Mononuclear cell (primary cell): ENCODE measurements around the gene MACROD1. TPM values are rescaled to one million over a fixed set of nuclear protein-coding genes. Genes with fewer than 3 reads are reported as not detected.

ENCODE experiments used
- H3K27me3 ChIP-seq: 2 replicates; pipeline ENCODE4 v1.6.0; 2011; ENCODE audit warnings: low read length, control low read depth; ENCODE audit not compliant: insufficient read depth
- H3K4me1 ChIP-seq: 2 replicates; pipeline ENCODE4 v1.5.1; 2011; ENCODE audit warnings: mild to moderate bottlenecking, low read length, control low read depth; ENCODE audit not compliant: insufficient read depth
- H3K4me3 ChIP-seq: 2 replicates; pipeline ENCODE4 v1.5.1; 2011; ENCODE audit warnings: mild to moderate bottlenecking, low read length, moderate library complexity
- H3K9me3 ChIP-seq: 2 replicates; pipeline ENCODE4 v1.5.1; 2011; ENCODE audit warnings: low read depth, mild to moderate bottlenecking, control low read depth, low read length
- total RNA-seq: library from RNA; depleted of rRNA; stranded (reverse); fragments of >200 nt; gene quantifications from one replicate; pipeline ENCODE4 v1.2.3, GENCODE V29; 2012

The MACROD1 gene
- total RNA-seq, 1 donor, result 4.0 TPM

GRCh38 chr11:64118876-64119665 lies 46.8 kb downstream of the MACROD1 start:
- Histone ChIP-seq H3K9me3 (no peaks in the 10 kb centered on the region), H3K27me3 (no peaks in the 10 kb centered on the region), H3K4me1 (no peaks in the 10 kb centered on the region), H3K4me3 (no peak overlapping the region)

- Histone ChIP-seq H3K4me1 (no peaks in the 10 kb centered on the region), H3K4me3 (no peak overlapping the region), H3K27me3 (no peaks in the 10 kb centered on the region), H3K9me3 (no peaks in the 10 kb centered on the region)
Measured at GRCh38 chr11:64117763-64118459, 48.0 kb downstream of the MACROD1 start.

- H3K4me1 ChIP-seq, result no peaks in the 10 kb centered on the region
- no peaks in the 10 kb centered on the region for H3K9me3 ChIP-seq
- no peaks in the 10 kb centered on the region for H3K27me3 ChIP-seq
Measured at GRCh38 chr11:64115531-64116522, 50.1 kb downstream of the MACROD1 start.

GRCh38 chr11:64114231-64114630 lies 51.7 kb downstream of the MACROD1 start:
- Histone ChIP-seq H3K9me3 (no peaks in the 10 kb centered on the region), H3K4me1 (no peaks in the 10 kb centered on the region), H3K4me3 (no peak overlapping the region), H3K27me3 (no peaks in the 10 kb centered on the region)

More at GRCh38 chr11:64115531-64116522, 50.1 kb downstream of the MACROD1 start:
- no peak overlapping the region for H3K4me3 ChIP-seq

GRCh38 chr11:64113462-64113780 lies 52.5 kb downstream of the MACROD1 start:
- Histone ChIP-seq H3K4me1 (no peaks in the 10 kb centered on the region), H3K27me3 (no peaks in the 10 kb centered on the region), H3K9me3 (no peaks in the 10 kb centered on the region), H3K4me3 (no peak overlapping the region)

GRCh38 chr11:64112771-64113461 lies 53.0 kb downstream of the MACROD1 start:
- Histone ChIP-seq H3K4me1 (no peaks in the 10 kb centered on the region), H3K4me3 (no peak overlapping the region), H3K9me3 (no peaks in the 10 kb centered on the region), H3K27me3 (no peaks in the 10 kb centered on the region)

GRCh38 chr11:64110465-64111375 lies 55.2 kb downstream of the MACROD1 start:
- no peaks in the 10 kb centered on the region for H3K9me3 ChIP-seq
- H3K4me3 ChIP-seq, result no peak overlapping the region
- H3K4me1 ChIP-seq, result no peaks in the 10 kb centered on the region
- H3K27me3 ChIP-seq, result no peaks in the 10 kb centered on the region

- no peaks in the 10 kb centered on the region for H3K4me1 ChIP-seq
Measured at GRCh38 chr11:64109332-64109731, 56.6 kb downstream of the MACROD1 start.

GRCh38 chr11:64107303-64107702 lies 58.6 kb downstream of the MACROD1 start:
- Histone ChIP-seq H3K4me3 (no peak overlapping the region), H3K9me3 (no peaks in the 10 kb centered on the region), H3K4me1 (no peaks in the 10 kb centered on the region), H3K27me3 (no peaks in the 10 kb centered on the region)

More at GRCh38 chr11:64109332-64109731, 56.6 kb downstream of the MACROD1 start:
- H3K4me3 ChIP-seq, result no peak overlapping the region
- no peaks in the 10 kb centered on the region for H3K9me3 ChIP-seq
- H3K27me3 ChIP-seq, result no peaks in the 10 kb centered on the region

GRCh38 chr11:64104632-64105031 lies 61.3 kb downstream of the MACROD1 start:
- H3K4me3 ChIP-seq, result no peak overlapping the region
- no peaks in the 10 kb centered on the region for H3K4me1 ChIP-seq
- H3K27me3 ChIP-seq, result no peaks in the 10 kb centered on the region
- H3K9me3 ChIP-seq, result no peaks in the 10 kb centered on the region

- H3K4me3 ChIP-seq, result no peak overlapping the region
- H3K4me1 ChIP-seq, result no peaks in the 10 kb centered on the region
- H3K27me3 ChIP-seq, result no peaks in the 10 kb centered on the region
- no peaks in the 10 kb centered on the region for H3K9me3 ChIP-seq
Measured at GRCh38 chr11:64103277-64103985, 62.5 kb downstream of the MACROD1 start.

GRCh38 chr11:64102005-64102738 lies 63.7 kb downstream of the MACROD1 start:
- Histone ChIP-seq H3K4me3 (no peak overlapping the region), H3K9me3 (no peaks in the 10 kb centered on the region), H3K4me1 (no peaks in the 10 kb centered on the region), H3K27me3 (no peaks in the 10 kb centered on the region)

GRCh38 chr11:64101461-64101860 lies 64.5 kb downstream of the MACROD1 start:
- no peak overlapping the region for H3K4me3 ChIP-seq
- no peaks in the 10 kb centered on the region for H3K4me1 ChIP-seq
- H3K9me3 ChIP-seq, result no peaks in the 10 kb centered on the region
- H3K27me3 ChIP-seq, result no peaks in the 10 kb centered on the region
